Bronchial epithelial cell (primary cell): ENCODE measurements around the gene ULK4. TPM values are rescaled to one million over a fixed set of nuclear protein-coding genes. Genes with fewer than 3 reads are reported as not detected.

Experiments used
- DNase-seq: peaks from one replicate; pipeline ENCODE4 v3.0.0-alpha.2; 2010; ENCODE audit warnings: low read depth
- FAIRE-seq: peaks from 2 replicates; lab custom pipeline; 2011; peaks lifted over from hg19 to GRCh38; lab: Jason Lieb, UNC
- H3K27me3 ChIP-seq: 2 replicates; pipeline ENCODE4 v1.5.1; 2011; ENCODE audit warnings: low read length; ENCODE audit not compliant: control insufficient read depth, insufficient read depth
- H3K36me3 ChIP-seq: 2 replicates; pipeline ENCODE4 v1.5.1; 2011; ENCODE audit warnings: low read length; ENCODE audit not compliant: control insufficient read depth, insufficient read depth
- H3K4me3 ChIP-seq: 2 replicates; pipeline ENCODE4 v1.5.1; 2011; ENCODE audit warnings: mild to moderate bottlenecking, low read depth, low read length, control low read depth
- CTCF ChIP-seq: IDR thresholded peaks from 2 replicates; pipeline ENCODE4 v1.5.1; 2011; ENCODE audit warnings: mild to moderate bottlenecking, moderate library complexity, low read length, control low read depth, inconsistent platforms; ENCODE audit not compliant: insufficient read depth, severe bottlenecking
- total RNA-seq: library from RNA; depleted of rRNA; stranded (reverse); fragments of >200 nt; gene quantifications from 2 replicates; pipeline ENCODE4 v1.2.1, GENCODE V29; 2014

Gene ULK4
- total RNA-seq, 1 donor from 2014 or later = 3.9 TPM

DNA sequence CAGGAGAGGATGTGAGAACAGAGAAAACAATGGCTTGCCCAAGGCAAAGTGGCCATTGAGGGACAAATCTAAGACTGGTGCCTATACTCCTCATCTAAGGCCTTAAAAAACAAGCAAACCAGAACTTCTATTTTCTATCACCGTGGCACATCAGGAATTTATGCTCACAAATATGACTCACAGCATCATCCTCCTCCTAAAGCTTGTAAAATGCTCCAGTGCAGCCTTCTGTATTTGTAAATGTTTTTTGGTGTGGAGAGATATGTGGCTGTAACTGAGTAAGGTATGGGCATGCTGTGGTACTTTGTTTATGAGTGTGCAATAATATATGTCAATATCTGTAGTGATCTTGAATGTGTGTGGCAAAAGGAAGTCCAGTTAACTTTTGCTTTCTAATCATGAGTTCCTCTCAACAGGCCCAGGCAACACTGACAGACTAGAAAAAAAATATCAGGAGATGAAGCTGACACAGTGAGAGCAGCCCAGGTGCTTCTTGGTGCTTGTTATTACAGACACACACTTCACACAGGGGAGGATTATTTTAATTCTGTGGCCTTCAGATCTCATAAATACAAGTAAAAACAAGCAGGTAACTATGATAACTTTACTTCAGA is 702.3 kb downstream of the ULK4 start:
- peak; percentile 35 for DNase-seq
- Histone ChIP-seq H3K36me3 (no peaks in the 10 kb centered on the region), H3K27me3 (no peaks in the 10 kb centered on the region), H3K4me3 (no peak overlapping the region)
- no peak for FAIRE-seq
- TF ChIP-seq CTCF = no peak

DNA sequence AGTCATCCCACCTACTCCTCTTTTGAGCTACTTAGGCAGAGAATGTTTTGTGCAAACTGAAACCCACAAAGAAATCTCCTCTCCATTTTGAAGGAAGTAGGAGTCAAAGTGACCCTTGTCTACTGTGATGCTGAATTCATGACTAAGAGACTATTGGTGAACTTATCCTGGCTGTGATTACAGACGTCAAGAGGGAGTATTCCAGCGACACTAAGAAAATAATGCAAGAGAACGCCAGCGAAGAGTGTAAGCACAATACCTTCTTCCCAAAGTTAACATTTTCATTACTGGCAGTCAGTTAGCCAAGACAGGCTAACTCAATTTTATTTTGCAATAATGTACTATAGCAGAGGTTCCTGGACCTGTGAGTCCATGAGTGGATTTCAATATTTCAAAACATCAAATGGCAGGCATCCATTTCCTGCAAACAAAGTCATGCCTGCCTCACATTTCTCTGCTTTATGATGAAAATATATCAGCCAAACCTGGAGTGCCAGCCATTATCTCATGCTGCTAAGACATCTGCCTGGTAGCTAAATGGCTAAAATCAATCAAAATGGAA is 703.6 kb downstream of the ULK4 start:
- DNase-seq (no peak), FAIRE-seq (no peak)
- no peak for TF ChIP-seq CTCF
- no peak overlapping the region for H3K4me3 ChIP-seq
- no peaks in the 10 kb centered on the region for H3K27me3 ChIP-seq
- no peaks in the 10 kb centered on the region for H3K36me3 ChIP-seq

GRCh38 chr3:41251593-41251992 is 710.3 kb downstream of the ULK4 start:
- DNase-seq (no peak), FAIRE-seq (no peak)
- TF ChIP-seq CTCF = no peak
- no peak overlapping the region for H3K4me3 ChIP-seq
- no peaks in the 10 kb centered on the region for H3K36me3 ChIP-seq
- H3K27me3 ChIP-seq = no peaks in the 10 kb centered on the region

DNA sequence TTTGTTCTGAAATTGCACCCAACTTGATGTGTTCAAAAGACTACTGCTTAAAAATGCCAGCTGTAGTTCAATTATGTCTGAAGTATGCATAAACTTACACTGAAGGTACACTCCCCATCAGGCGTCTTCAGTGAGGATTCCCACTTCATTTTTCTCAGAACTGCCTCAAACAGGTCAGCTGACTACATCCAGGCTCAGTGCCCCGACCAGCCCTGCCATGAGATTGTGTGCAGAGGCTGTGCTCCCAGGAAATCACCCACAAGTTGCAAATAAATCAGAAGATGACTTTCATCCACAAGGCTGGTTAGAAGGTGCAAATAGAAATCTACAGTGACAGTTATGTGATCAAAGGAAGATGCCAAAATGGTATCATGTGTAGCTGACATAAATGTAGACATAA is 711.1 kb downstream of the ULK4 start:
- FAIRE-seq (no peak), DNase-seq (no peak)
- H3K36me3 ChIP-seq = no peaks in the 10 kb centered on the region
- TF ChIP-seq CTCF = no peak
- no peaks in the 10 kb centered on the region for H3K27me3 ChIP-seq
- H3K4me3 ChIP-seq = no peak overlapping the region

GRCh38 chr3:41249318-41249717 is 712.6 kb downstream of the ULK4 start:
- FAIRE-seq (no peak), DNase-seq (no peak)
- H3K4me3 ChIP-seq = no peak overlapping the region
- TF ChIP-seq CTCF = no peak
- no peaks in the 10 kb centered on the region for H3K27me3 ChIP-seq
- no peaks in the 10 kb centered on the region for H3K36me3 ChIP-seq

- no peak for FAIRE-seq
- H3K36me3 ChIP-seq = no peaks in the 10 kb centered on the region
- TF ChIP-seq CTCF = no peak
- no peak overlapping the region for H3K4me3 ChIP-seq
- no peaks in the 10 kb centered on the region for H3K27me3 ChIP-seq
- no peak for DNase-seq
These were observed 713.4 kb downstream of the ULK4 start for GRCh38 chr3:41248525-41248924.
